ENCODE data around the gene PRIM1.
"Not testable (repeated sequence)": the region's sequence is repeated elsewhere in the genome, so short reads cannot be mapped to it uniquely, and the experiment has no call there.

PRIM1 gene

GRCh38 chr12:56715798-56716197 is 36.3 kb downstream of the PRIM1 start:
- Mint-ChIP-seq H3K36me3 (peaks cover 69% of the 10 kb centered on the region), H3K9me3 (no peaks in the 10 kb centered on the region), H3K27me3 (no peaks in the 10 kb centered on the region), H3K4me3 (no peak overlapping the region), H3K27ac (peak overlapping the region; percentile 68), H3K4me1 (peaks cover 46% of the 10 kb centered on the region)
- no peak for ATAC-seq

DNA sequence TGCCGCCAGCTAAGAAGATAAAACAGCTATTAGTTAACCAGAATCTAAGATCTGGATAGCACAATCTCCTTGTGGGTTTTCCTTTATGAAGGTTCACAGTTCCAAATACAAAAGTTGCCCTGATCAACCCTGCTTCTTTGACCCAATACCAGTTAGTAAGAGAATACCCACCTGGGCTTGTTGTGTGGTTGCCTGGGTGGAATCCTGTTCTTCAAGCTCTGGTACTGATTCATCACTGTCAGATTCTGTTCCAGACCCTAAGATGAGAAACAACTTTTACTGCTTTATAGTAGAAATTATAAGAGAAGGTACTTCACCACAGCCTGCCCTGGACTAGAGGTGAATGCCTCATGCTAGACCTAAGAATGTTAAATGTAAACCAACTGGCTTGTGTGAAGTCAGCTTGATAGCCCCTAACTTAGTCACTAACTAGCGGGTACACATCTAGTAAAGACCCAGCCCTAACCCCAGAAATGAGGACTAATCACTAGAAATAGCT is 37.6 kb downstream of the PRIM1 start:
- Mint-ChIP-seq H3K4me3 (no peak overlapping the region), H3K36me3 (peaks cover 56% of the 10 kb centered on the region)

DNA sequence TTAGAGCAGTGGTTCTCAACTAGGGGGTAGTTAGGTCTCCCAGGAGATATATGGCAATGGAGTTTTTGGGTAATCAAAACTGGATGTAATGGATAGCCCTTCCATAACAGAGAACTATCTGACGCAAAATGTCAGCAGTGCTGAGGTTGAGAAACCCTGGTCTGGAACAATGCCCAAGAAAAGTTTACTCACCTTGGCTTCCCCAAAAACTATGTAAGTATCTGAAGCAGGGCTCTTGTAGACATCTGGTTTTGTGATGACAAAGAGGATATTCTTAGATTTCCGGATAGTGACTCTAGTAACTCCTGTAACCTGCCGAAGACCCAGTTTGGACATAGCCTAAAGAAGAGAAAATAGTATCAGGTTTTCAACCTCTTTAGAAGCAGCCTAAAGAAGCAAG is 38.8 kb downstream of the PRIM1 start:
- Mint-ChIP-seq H3K9me3 (no peaks in the 10 kb centered on the region), H3K27ac (no peak overlapping the region), H3K4me3 (no peak overlapping the region), H3K36me3 (peaks cover 45% of the 10 kb centered on the region), H3K4me1 (peaks cover 22% of the 10 kb centered on the region), H3K27me3 (no peaks in the 10 kb centered on the region)
- ATAC-seq: no peak

More for the DNA sequence above, 37.6 kb downstream of the PRIM1 start:
- Mint-ChIP-seq H3K9me3 (no peaks in the 10 kb centered on the region), H3K27me3 (no peaks in the 10 kb centered on the region), H3K4me1 (peaks cover 33% of the 10 kb centered on the region), H3K27ac (no peak overlapping the region)
- ATAC-seq: no peak

DNA sequence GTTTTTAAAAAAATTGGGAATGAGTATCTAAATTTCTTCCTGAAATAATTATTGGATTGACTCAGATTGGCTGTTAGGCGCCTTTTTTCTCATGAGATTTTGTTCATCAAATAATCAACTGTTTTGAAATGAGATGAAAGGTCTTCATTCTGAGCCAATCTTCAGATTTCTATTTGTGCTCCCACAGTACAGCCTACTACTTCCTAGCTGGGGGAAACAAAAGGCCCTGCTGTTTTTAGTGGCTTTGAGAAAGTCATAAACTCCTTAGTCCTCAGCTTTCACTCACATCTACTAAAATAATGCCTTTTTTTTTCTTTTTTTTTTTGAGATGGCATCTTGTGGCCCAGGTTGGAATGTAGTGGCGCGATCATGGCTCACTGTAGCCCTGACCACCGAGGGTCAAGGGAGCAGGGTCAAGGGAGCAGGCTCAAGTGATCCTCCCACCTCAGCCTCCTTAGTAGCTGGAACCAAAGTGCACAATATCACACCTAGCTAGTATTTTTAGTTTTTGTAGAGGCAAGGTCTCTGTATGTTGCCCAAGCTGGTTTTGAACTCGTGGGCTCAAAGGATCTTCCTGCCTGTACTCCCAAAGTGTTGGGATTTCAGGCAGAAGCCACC is 42.3 kb downstream of the PRIM1 start:
- Mint-ChIP-seq H3K27me3 (no peaks in the 10 kb centered on the region), H3K27ac (peak overlapping the region; percentile 59), H3K36me3 (peaks cover 25% of the 10 kb centered on the region), H3K4me3 (no peak overlapping the region), H3K4me1 (no peaks in the 10 kb centered on the region), H3K9me3 (no peaks in the 10 kb centered on the region)
- no peak for ATAC-seq

DNA sequence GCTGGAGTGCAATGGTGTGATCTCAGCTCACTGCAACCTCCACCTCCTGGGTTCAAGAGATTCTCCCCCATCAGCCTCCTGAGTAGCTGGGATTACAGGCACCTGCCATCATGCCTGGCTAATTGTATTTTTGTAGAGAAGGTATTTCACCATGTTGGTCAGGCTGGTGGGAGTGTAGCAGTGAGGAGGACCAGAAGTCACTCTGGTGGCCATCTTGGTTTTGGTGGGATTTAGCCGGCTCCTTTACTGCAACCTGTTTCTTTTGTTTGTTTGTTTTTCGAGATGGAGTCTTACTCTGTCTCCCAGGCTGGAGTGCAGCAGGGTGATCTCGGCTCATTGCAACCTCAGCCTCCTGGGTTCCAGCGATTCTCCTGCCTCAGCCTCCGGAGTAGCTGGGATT is 47.6 kb downstream of the PRIM1 start:
- not testable (repeated sequence) for H3K27me3 Mint-ChIP-seq, H3K4me3 Mint-ChIP-seq, H3K27ac Mint-ChIP-seq, H3K9me3 Mint-ChIP-seq, H3K4me1 Mint-ChIP-seq, H3K36me3 Mint-ChIP-seq, ATAC-seq

DNA sequence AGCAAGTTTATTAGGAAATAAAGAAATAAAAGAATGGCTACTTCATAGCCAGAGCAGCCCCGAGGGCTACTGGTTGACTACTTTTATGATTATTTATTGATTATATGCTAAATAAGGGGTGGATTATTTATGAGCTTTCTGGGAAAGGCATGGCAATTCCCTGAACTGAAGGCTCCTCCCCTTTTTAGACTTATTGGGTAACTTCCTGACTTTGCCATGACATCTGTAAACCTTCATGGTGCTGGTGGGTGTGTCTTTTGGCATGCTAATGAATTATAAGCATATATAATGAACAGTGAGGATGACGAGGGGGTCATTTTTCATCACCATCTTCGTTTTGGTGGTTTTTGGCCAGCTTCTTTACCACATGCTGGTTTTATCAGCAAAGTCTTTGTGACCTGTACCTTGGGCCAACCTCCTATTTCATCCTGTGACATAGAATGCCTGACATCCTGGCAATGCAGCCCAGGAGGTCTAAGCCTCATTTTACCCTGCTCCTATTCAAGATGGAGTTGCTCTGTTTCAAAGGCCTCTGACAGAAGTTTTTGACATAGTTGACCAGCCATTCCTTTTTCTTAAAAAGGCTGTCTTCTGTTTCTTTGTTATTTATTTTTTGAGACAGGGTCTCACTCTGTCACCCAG is 53.0 kb downstream of the PRIM1 start:
- Mint-ChIP-seq H3K9me3 (no peaks in the 10 kb centered on the region), H3K27ac (no peak overlapping the region), H3K36me3 (no peaks in the 10 kb centered on the region), H3K4me3 (no peak overlapping the region), H3K27me3 (no peaks in the 10 kb centered on the region), H3K4me1 (peaks cover 8% of the 10 kb centered on the region)
- no peak for ATAC-seq

GRCh38 chr12:56695327-56696101 is 56.6 kb downstream of the PRIM1 start:
- Mint-ChIP-seq H3K27ac (no peak overlapping the region), H3K4me1 (peaks cover 1% of the 10 kb centered on the region), H3K4me3 (no peak overlapping the region), H3K9me3 (no peaks in the 10 kb centered on the region), H3K36me3 (no peaks in the 10 kb centered on the region), H3K27me3 (no peaks in the 10 kb centered on the region)
- ATAC-seq: no peak

- Mint-ChIP-seq H3K4me3 (no peak overlapping the region), H3K27me3 (no peaks in the 10 kb centered on the region), H3K36me3 (no peaks in the 10 kb centered on the region), H3K27ac (no peak overlapping the region), H3K9me3 (no peaks in the 10 kb centered on the region), H3K4me1 (peaks cover 6% of the 10 kb centered on the region)
- ATAC-seq: no peak
Measured at GRCh38 chr12:56694161-56694560, 58.0 kb downstream of the PRIM1 start.

GRCh38 chr12:56688846-56689109 is 63.3 kb downstream of the PRIM1 start:
- Mint-ChIP-seq H3K4me1 (peaks cover 38% of the 10 kb centered on the region), H3K9me3 (no peaks in the 10 kb centered on the region), H3K27me3 (no peaks in the 10 kb centered on the region), H3K27ac (peak overlapping the region; percentile 94), H3K4me3 (peak overlapping the region; percentile 91), H3K36me3 (peaks cover 21% of the 10 kb centered on the region)
- no peak for ATAC-seq

- H3K9me3 Mint-ChIP-seq: no peaks in the 10 kb centered on the region
- peaks cover 21% of the 10 kb centered on the region for H3K36me3 Mint-ChIP-seq
- H3K27ac Mint-ChIP-seq: peak within 1 kb of the TSS; percentile 94
- peak within 1 kb of the TSS; percentile 91 for H3K4me3 Mint-ChIP-seq
- H3K4me1 Mint-ChIP-seq: peaks cover 38% of the 10 kb centered on the region
- H3K27me3 Mint-ChIP-seq: no peaks in the 10 kb centered on the region
- peak; percentile 90 for ATAC-seq
Measured at GRCh38 chr12:56688129-56688845, 63.8 kb downstream of the PRIM1 start, which contains the start of gene PTGES3. Gene PTGES3 (minus strand): TSS chr12:56688284. CDS start chr12:56687999, 285 bp downstream.

DNA sequence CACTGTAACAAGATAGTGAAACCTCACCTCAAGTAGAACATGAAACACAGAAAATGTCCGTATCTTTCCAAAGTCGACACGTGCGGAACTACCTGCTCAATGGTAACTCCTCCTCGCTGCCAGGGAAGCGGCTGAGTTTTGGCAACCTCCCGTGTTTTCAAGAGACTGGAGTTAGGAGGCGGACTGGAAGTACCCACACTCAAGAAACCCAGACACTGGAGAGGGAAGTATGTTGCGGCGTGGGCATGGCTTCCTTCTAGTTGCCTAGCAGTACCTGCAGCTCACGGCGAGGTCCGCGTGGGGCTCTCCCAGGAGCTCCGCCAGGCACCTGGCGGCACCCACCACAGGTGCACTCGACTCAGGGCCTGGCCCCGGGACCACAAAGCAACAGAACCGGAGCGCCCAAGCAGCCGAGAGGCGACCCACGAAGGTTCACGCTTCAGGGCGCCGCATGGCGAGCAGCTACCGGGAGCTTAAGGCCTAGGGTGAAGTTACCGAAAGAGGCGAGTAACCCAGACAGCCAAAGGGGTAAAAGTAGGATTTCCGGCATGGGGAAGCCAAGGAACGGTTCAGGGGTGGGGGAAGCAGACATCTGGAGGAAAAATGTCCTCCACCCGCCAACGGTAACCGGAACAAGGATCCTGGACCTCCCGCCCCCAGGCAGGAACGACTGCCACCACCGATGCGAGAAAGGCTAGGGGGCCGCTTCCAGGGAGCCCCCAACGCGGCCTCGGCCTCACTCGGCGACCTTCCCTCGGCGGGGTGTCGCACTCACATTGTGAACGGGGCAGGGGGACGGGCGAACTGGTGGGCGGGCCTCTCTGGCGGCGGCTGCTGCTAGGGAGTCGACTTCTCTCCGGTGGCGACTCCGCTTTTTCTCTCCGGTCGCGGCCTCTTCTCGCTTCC is 64.6 kb downstream of the PRIM1 start:
- peak overlapping the region; percentile 91 for H3K4me3 Mint-ChIP-seq
- peaks cover 46% of the 10 kb centered on the region for H3K4me1 Mint-ChIP-seq
- H3K27ac Mint-ChIP-seq: peak overlapping the region; percentile 94
- no peaks in the 10 kb centered on the region for H3K27me3 Mint-ChIP-seq
- H3K36me3 Mint-ChIP-seq: peaks cover 21% of the 10 kb centered on the region
- peak; percentile 68 for ATAC-seq
- H3K9me3 Mint-ChIP-seq: no peaks in the 10 kb centered on the region

GRCh38 chr12:56684745-56685359 is 67.3 kb downstream of the PRIM1 start:
- no peaks in the 10 kb centered on the region for H3K27me3 Mint-ChIP-seq
- no peaks in the 10 kb centered on the region for H3K9me3 Mint-ChIP-seq
- peaks cover 60% of the 10 kb centered on the region for H3K4me1 Mint-ChIP-seq
- ATAC-seq: no peak
- H3K27ac Mint-ChIP-seq: peak overlapping the region; percentile 94
- peak overlapping the region; percentile 91 for H3K4me3 Mint-ChIP-seq
- H3K36me3 Mint-ChIP-seq: peaks cover 36% of the 10 kb centered on the region

GRCh38 chr12:56682323-56682722 is 69.8 kb downstream of the PRIM1 start:
- no peak for ATAC-seq
- peak overlapping the region; percentile 94 for H3K27ac Mint-ChIP-seq
- peaks cover 65% of the 10 kb centered on the region for H3K4me1 Mint-ChIP-seq
- H3K4me3 Mint-ChIP-seq: peak overlapping the region; percentile 91
- no peaks in the 10 kb centered on the region for H3K9me3 Mint-ChIP-seq
- no peaks in the 10 kb centered on the region for H3K27me3 Mint-ChIP-seq
- peaks cover 38% of the 10 kb centered on the region for H3K36me3 Mint-ChIP-seq
